Large intestine (tissue), 3 donors: ENCODE measurements around the gene HSPA12A. TPM values are rescaled to one million over a fixed set of nuclear protein-coding genes. Genes with fewer than 3 reads are reported as not detected.
"Not testable (repeated sequence)": the region's sequence is repeated elsewhere in the genome, so short reads cannot be mapped to it uniquely, and the experiment has no call there.

Source experiments
- DNase-seq, 2 donors: peaks; one replicate each; pipeline versions ENCODE4 v3.0.0 to v3.0.0-alpha.2; 2013
- H3K27ac ChIP-seq: one replicate; pipeline ENCODE4 v1.5.1; 2013; ENCODE audit warnings: low read length
- H3K27me3 ChIP-seq: 2 replicates; pipeline ENCODE4 v1.6.1; 2013; ENCODE audit warnings: low read length; ENCODE audit not compliant: control insufficient read depth, insufficient read depth
- H3K36me3 ChIP-seq: 2 replicates; pipeline ENCODE4 v1.6.1; 2013; ENCODE audit warnings: low read length; ENCODE audit not compliant: control insufficient read depth, insufficient read depth
- H3K4me1 ChIP-seq: one replicate; pipeline ENCODE4 v1.6.1; 2013; ENCODE audit warnings: low read length; ENCODE audit not compliant: control insufficient read depth, insufficient read depth
- H3K4me3 ChIP-seq: one replicate; pipeline ENCODE4 v1.5.1; 2013; ENCODE audit warnings: low read length
- H3K9me3 ChIP-seq: one replicate; pipeline ENCODE4 v1.6.1; 2013; ENCODE audit warnings: mild to moderate bottlenecking, low read depth, low read length, moderate library complexity; ENCODE audit not compliant: control insufficient read depth
- WGBS: methylation state at CpG from one replicate; pipeline ENCODE4 v1.1.5; 2013; ENCODE audit warnings: low lambda C conversion rate; ENCODE audit not compliant: insufficient coverage; 5-methylcytosine and 5-hydroxymethylcytosine counted together
- polyA plus RNA-seq: library from polyadenylated mRNA; unstranded; fragments of 120-200 nt; gene quantifications from one replicate; pipeline ENCODE4 v1.2.1, GENCODE V29; 2013

Gene HSPA12A
- polyA plus RNA-seq, 1 donor: 9.2 TPM

DNA sequence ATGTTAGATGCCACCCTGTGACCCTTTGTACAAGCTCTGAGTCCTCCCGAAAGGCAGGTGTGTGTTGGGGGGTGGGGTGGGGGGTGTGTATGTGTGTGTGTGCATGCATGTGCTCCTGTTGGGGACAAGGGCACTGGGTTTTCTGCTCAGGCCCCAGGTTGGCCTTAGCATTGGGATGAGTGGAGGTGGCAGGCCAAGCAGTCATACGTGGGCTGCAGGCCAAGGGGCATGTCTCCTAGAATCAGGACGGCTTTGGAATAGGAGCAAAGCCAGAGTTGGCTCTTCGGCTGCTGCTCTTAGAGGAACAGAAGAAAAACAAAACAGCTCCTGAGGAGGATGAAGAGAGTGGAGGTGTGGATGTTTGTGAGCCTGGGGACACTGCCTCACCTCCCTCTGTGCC lies 26.0 kb downstream of the HSPA12A start:
- WGBS: no CpG with 5 or more reads among the region's 4 CpGs
- H3K27ac ChIP-seq: no peak overlapping the region
- no peak for DNase-seq
- peaks cover 13% of the 10 kb centered on the region for H3K4me1 ChIP-seq
- no peaks in the 10 kb centered on the region for H3K36me3 ChIP-seq
- H3K27me3 ChIP-seq: no peaks in the 10 kb centered on the region
- H3K4me3 ChIP-seq: no peak overlapping the region
- no peaks in the 10 kb centered on the region for H3K9me3 ChIP-seq

DNA sequence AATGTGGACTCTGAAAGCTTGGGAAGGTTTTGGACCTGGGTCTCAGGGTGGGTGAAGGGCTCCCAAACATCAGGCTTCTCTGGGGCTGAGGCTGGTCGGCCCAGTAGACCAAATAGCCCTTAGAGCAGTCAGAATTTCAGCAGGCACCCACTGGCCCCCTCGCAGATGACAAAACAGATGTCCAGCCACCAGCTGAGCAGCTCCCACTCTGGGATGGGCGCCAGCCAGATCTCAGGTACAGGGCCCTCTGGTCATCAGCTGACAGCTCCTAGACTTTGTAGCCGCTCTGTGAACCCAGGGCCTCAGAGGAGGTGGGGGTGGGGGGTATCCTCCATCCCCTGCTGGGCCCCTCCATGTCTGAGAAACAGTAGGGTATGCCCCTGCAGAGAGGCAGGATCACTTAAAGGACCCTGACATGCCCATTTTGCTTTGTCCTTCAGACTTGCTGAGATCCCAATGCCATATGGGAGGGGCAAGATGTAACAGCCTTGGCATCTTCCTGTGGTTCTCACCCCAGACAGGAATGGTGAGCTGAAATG lies 26.5 kb downstream of the HSPA12A start:
- no peaks in the 10 kb centered on the region for H3K9me3 ChIP-seq
- no CpG with 5 or more reads among the region's 4 CpGs for WGBS
- no peaks in the 10 kb centered on the region for H3K36me3 ChIP-seq
- H3K27me3 ChIP-seq: no peaks in the 10 kb centered on the region
- no peak for DNase-seq
- H3K4me1 ChIP-seq: peaks cover 13% of the 10 kb centered on the region
- no peak overlapping the region for H3K4me3 ChIP-seq
- no peak overlapping the region for H3K27ac ChIP-seq

DNA sequence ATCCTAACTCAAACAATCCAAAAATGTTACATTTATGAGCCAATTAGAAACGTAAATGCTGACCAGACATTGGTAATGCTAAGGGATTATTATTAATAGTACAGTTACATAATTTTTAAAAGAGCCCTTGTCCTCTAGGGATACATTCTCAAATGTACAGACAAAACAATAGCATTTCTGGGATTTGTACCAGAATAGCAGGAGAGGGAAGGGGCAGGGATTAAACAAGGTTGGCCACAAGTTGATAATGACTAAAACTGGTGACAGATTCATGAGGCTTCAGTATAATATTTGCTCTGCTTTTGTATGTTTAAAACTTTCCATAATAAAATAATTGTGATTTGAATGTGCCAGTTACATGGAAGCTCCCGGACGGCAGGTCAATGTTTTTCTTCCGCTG lies 27.0 kb downstream of the HSPA12A start:
- no peaks in the 10 kb centered on the region for H3K27me3 ChIP-seq
- no peaks in the 10 kb centered on the region for H3K9me3 ChIP-seq
- no peak overlapping the region for H3K4me3 ChIP-seq
- no peak overlapping the region for H3K27ac ChIP-seq
- peaks cover 7% of the 10 kb centered on the region for H3K4me1 ChIP-seq
- DNase-seq: no peak
- no peaks in the 10 kb centered on the region for H3K36me3 ChIP-seq
- WGBS: no CpG with 5 or more reads among the region's 4 CpGs

DNA sequence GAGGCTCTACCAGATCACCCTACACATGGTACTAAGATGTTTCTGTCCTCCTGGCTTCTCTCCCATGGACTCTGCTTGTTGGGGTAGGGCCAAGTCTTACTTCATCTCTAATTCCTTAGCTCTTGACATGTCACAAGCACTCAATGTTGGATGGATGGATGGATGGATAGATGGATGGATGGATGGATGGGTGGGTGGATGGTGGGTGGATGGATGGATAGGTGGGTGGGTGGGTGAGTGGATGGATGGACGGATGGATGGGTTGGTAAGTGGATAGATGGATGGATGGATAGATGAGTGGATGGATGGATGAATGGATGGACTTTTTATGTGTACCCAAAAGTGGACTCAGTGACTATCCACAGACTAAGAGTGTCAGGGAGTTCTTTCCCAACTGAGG lies 28.5 kb downstream of the HSPA12A start:
- Histone ChIP-seq H3K4me1 (no peaks in the 10 kb centered on the region), H3K36me3 (no peaks in the 10 kb centered on the region), H3K27ac (no peak overlapping the region), H3K4me3 (no peak overlapping the region), H3K9me3 (no peaks in the 10 kb centered on the region), H3K27me3 (no peaks in the 10 kb centered on the region)
- 100% methylated on average over 1 of the region's 1 CpG for WGBS
- DNase-seq: no peak

DNA sequence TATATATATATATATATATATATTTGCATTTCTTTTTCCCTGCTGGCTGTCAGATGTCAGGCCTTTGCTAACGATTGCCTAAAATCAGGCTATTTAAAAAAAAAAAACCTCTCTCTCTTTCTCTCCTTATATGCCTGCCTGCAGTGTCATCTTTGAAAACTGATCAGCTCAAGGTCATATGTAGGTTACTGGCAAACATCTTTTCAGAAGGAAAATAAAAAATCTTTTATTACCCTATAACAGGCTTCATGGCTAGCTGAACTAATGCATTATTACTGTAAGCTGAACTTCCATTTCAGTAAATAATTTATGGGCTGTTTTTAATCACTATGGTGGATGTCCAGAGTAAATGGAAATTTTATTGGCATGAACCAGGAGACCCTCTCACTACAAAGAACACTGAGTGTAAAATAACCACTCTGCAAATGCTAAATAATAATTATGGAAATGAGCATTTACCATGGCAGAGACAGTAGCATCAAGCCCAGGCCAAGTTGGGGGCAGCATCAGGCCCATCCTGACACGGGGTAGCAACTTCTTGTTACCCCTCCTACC lies 29.3 kb downstream of the HSPA12A start:
- DNase-seq: no peak
- Histone ChIP-seq H3K27me3 (no peaks in the 10 kb centered on the region), H3K9me3 (no peaks in the 10 kb centered on the region), H3K27ac (no peak overlapping the region), H3K36me3 (no peaks in the 10 kb centered on the region), H3K4me3 (no peak overlapping the region), H3K4me1 (no peaks in the 10 kb centered on the region)
- WGBS: no CpG with 5 or more reads among the region's 2 CpGs

DNA sequence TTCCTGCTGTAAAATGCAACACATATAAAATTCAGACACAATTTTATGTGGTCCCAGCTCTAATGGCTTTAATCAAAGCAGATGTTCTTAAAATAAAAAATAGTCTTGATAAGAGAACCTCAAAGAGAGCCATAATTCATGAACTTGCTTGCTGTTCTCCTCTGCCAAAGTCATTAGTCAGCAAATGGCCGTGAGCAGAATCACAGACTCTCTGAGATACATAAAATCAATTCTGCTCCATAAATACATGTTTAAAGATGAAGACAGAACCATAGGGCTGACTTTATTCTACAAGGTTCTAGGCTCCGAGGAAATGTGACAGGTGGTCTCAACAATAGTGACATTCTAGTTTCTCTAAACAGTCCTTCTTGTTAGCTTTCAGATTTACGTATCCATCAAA lies 29.8 kb downstream of the HSPA12A start:
- no peak overlapping the region for H3K4me3 ChIP-seq
- H3K4me1 ChIP-seq: no peaks in the 10 kb centered on the region
- H3K27me3 ChIP-seq: no peaks in the 10 kb centered on the region
- 100% methylated on average over 1 of the region's 3 CpGs for WGBS
- no peak for DNase-seq
- no peak overlapping the region for H3K27ac ChIP-seq
- H3K36me3 ChIP-seq: no peaks in the 10 kb centered on the region
- no peaks in the 10 kb centered on the region for H3K9me3 ChIP-seq

DNA sequence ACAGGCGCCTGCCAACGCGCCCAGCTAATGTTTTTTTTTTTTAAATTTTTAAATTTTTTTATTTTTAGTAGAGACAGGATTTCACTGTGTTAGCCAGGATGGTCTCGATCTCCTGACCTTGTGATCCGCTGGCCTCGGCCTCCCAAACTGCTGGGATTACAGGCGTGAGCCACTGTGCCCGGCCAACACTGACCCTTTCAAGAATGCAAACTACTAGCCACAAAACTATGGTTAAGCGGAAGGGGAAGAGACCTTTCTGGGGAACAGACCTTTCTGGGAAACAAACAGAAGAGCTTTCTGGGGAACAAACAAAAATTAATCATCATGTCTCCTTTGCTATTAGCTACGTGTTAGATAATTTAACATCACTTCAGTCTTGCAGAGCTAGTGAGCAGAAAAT lies 30.6 kb downstream of the HSPA12A start:
- H3K27ac ChIP-seq, H3K36me3 ChIP-seq: not testable (repeated sequence)
- WGBS: 85% methylated on average over 4 of the region's 10 CpGs

DNA sequence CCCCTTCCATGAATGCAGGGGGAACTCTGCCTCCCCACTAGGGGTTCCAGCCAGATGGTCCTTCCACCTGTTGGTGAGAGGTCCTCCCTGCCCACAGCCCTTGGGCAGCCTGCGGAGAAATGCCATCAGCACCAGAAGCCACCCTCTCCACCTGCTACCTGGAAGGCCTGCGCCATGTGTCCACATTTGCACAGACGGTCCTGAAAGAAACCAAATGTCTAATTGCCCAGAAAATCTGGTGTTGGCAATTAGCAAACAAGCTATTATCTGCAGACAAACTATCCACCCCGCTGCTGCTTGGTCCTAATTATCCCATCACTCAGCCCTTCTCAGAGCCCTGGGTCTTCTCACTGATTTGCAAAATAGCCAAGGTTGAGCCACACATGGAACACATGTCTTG lies 32.3 kb downstream of the HSPA12A start:
- Histone ChIP-seq H3K36me3 (no peaks in the 10 kb centered on the region), H3K4me3 (no peak overlapping the region), H3K4me1 (no peaks in the 10 kb centered on the region), H3K27me3 (no peaks in the 10 kb centered on the region), H3K27ac (no peak overlapping the region), H3K9me3 (no peaks in the 10 kb centered on the region)
- WGBS: no CpG with 5 or more reads among the region's 4 CpGs
- DNase-seq: no peak

More for the DNA sequence above, 30.6 kb downstream of the HSPA12A start:
- not testable (repeated sequence) for DNase-seq, H3K4me1 ChIP-seq, H3K9me3 ChIP-seq, H3K27me3 ChIP-seq, H3K4me3 ChIP-seq

DNA sequence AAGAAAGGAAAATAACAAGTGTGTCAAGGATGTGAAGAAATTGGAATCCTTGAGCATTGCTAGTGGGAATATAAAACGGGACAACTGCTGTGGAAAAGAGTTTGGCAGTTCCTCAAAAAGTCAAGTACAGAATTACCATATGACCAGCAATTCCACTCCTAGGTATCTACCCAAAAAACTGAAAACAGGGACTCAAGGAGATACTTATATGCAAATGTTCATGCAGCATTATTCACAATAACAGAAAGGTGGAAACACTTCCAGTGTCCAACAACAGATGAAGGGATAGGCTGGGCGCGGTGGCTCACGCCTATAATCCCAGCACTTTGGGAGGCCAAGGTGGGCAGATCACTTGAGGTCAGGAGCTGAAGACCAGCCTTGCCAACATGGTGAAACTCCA lies 33.5 kb downstream of the HSPA12A start:
- no peaks in the 10 kb centered on the region for H3K27me3 ChIP-seq

DNA sequence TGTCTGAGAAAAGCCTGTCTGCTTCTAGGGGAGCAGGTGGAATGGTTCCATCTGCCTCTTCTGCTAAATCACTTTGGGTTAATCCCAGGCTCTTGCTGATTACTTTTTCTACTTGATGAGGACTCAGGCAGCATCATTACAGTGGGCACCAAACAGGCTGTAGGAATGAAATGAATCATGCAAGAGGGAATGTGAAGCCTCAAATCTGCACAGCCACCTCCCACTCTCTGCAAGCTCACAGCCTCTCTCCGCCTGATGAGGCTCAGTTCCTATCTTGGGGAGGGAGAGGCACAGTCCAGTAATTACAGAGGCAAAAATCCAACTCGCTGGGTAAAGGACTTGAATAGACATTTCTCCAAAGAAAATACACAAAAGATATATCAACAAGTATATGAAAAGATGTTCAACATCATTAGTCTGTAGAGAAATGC lies 34.0 kb downstream of the HSPA12A start:
- WGBS: no CpG with 5 or more reads among the region's 2 CpGs
- Histone ChIP-seq H3K36me3 (no peaks in the 10 kb centered on the region), H3K27me3 (no peaks in the 10 kb centered on the region), H3K4me1 (no peaks in the 10 kb centered on the region), H3K27ac (no peak overlapping the region), H3K4me3 (no peak overlapping the region), H3K9me3 (no peaks in the 10 kb centered on the region)
- no peak for DNase-seq

More for the DNA sequence above, 33.5 kb downstream of the HSPA12A start:
- no peaks in the 10 kb centered on the region for H3K36me3 ChIP-seq
- no peak overlapping the region for H3K4me3 ChIP-seq
- H3K27ac ChIP-seq: no peak overlapping the region
- no peaks in the 10 kb centered on the region for H3K9me3 ChIP-seq
- no peak for DNase-seq
- H3K4me1 ChIP-seq: no peaks in the 10 kb centered on the region
- no CpG with 5 or more reads among the region's 4 CpGs for WGBS

DNA sequence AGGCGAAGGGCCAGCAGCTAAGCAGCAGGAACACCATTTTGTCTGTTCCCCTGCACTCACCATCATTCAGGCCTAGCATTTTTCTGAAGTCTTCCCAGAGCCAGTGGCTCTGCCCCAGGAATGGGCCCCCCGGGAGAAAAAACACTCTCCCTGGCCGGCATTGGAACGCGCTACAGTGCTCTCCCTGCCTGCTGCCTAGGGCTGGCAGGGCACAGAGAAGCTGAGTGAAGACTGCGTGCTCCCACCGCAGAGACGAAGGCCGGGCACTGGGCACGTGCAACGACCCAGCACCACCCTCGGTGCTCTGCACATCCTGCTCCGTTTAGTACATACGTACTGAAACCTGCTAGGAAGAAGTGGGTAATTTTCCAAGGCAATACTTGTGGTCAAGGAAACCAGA lies 34.4 kb downstream of the HSPA12A start:
- Histone ChIP-seq H3K27ac (no peak overlapping the region), H3K9me3 (no peaks in the 10 kb centered on the region), H3K27me3 (no peaks in the 10 kb centered on the region), H3K36me3 (no peaks in the 10 kb centered on the region), H3K4me3 (no peak overlapping the region), H3K4me1 (no peaks in the 10 kb centered on the region)
- no CpG with 5 or more reads among the region's 14 CpGs for WGBS
- no peak for DNase-seq
